K562 (cell line): ENCODE results near the gene NOL8. TPM values are rescaled to one million over a fixed set of nuclear protein-coding genes. Genes with fewer than 3 reads are reported as not detected.

Experiments
- ATAC-seq: fragments of 200-7000 bp; cut with Tn5 transposase; 3 replicates; pipeline ENCODE4 v1.9.1; 2020; ENCODE audit warnings: moderate library complexity
- BruUV-seq: library from RNA; stranded (reverse); fragments of 400-500 nt; replicated peaks from 2 replicates; lab custom pipeline; 2021; lab: Mats Ljungman, UMichigan
- CTCF ChIA-PET: fragments of 300-600 bp; formaldehyde crosslinking; extraction: SDS; loops from one replicate; lab custom pipeline; 2021; ENCODE audit warnings: low intra/inter-chr PET ratio; lab: Yijun Ruan, JAX
- POLR2A ChIA-PET: fragments of 300-600, 350-650 bp; sonication (Branson Sonifier 250); formaldehyde crosslinking; extraction: SDS; loops from one replicate; lab custom pipeline; 2021; ENCODE audit warnings: antibody characterized with exemption, inconsistent platforms; lab: Yijun Ruan, JAX
- DNase-seq, 4 experiments: peaks; one replicate each; pipeline versions ENCODE4 v3.0.0 to v3.0.0-alpha.2; 2011 to 2018; ENCODE audit warnings: low spot score in 3 of 4, mixed read lengths in 3 of 4; ENCODE audit errors: extremely low read depth in 1 of 4
- FAIRE-seq: peaks from 2 replicates; lab custom pipeline; 2011; peaks lifted over from hg19 to GRCh38; lab: Jason Lieb, UNC
- H2AFZ ChIP-seq: 2 replicates; pipeline ENCODE4 v1.6.0; 2011; ENCODE audit warnings: low read depth, low read length, control low read depth, inconsistent platforms
- H3K27ac ChIP-seq: fragments of 200-600 bp; 3 replicates; pipeline ENCODE4 v1.8.0; 2011; ENCODE audit warnings: low read depth, mild to moderate bottlenecking, control low read depth, inconsistent platforms, low read length, moderate library complexity, mixed read lengths; ENCODE audit errors: extremely low read depth
- H3K27me3 ChIP-seq, 2 experiments: fragments of 300-600 bp in 1 of 2; 2 replicates in 1 of 2; 3 replicates in 1 of 2; pipeline versions ENCODE4 v1.6.0 to v1.8.0; 2011; ENCODE audit warnings: inconsistent platforms in 2 of 2, low read length in 2 of 2, mild to moderate bottlenecking in 1 of 2, mixed read lengths in 1 of 2, moderate library complexity in 1 of 2; ENCODE audit not compliant: control insufficient read depth in 2 of 2, insufficient read depth in 2 of 2
- H3K36me3 ChIP-seq: fragments of 300-600 bp; 3 replicates; pipeline ENCODE4 v1.8.0; 2011; ENCODE audit warnings: mild to moderate bottlenecking, low read length, inconsistent platforms; ENCODE audit not compliant: control insufficient read depth, insufficient read depth
- H3K4me1 ChIP-seq, 2 experiments: fragments of 200-600 bp in 1 of 2; replicated peaks in 1 of 2; 2 replicates in 1 of 2; 3 replicates in 1 of 2; pipeline versions ENCODE4 v1.5.1 to v1.8.0; 2011; ENCODE audit warnings: inconsistent platforms in 2 of 2, low read length in 2 of 2, mild to moderate bottlenecking in 1 of 2, mixed read lengths in 1 of 2, moderate library complexity in 1 of 2; ENCODE audit not compliant: control insufficient read depth in 2 of 2, insufficient read depth in 2 of 2
- H3K4me2 ChIP-seq: 2 replicates; pipeline ENCODE4 v1.6.1; 2011; ENCODE audit warnings: low read length, control low read depth, inconsistent platforms, mixed read lengths; ENCODE audit not compliant: insufficient read depth
- H3K4me3 ChIP-seq: fragments of 200-600 bp; sonication (generic), shearing (Covaris generic); 2 replicates; pipeline ENCODE4 v1.5.1; 2016; ENCODE audit warnings: control low read depth, inconsistent platforms
- H3K79me2 ChIP-seq: fragments of 200-600 bp; 3 replicates; pipeline ENCODE4 v1.8.0; 2011; ENCODE audit warnings: low read length, inconsistent platforms; ENCODE audit not compliant: control insufficient read depth, insufficient read depth
- H3K9ac ChIP-seq, 2 experiments: 2 replicates each; pipeline versions ENCODE4 v1.6.0 to v1.6.1; 2011; ENCODE audit warnings: low read depth in 2 of 2, low read length in 2 of 2, control low read depth in 1 of 2, inconsistent platforms in 1 of 2, mild to moderate bottlenecking in 1 of 2, mixed read lengths in 1 of 2; ENCODE audit not compliant: insufficient read depth in 1 of 2
- H3K9me1 ChIP-seq: one replicate; pipeline ENCODE4 v1.6.0; 2011; ENCODE audit warnings: inconsistent platforms, mild to moderate bottlenecking, low read length, moderate library complexity; ENCODE audit not compliant: control insufficient read depth, insufficient read depth
- H3K9me3 ChIP-seq: replicated peaks from 2 replicates; pipeline ENCODE4 v1.5.1; 2011; ENCODE audit warnings: low read depth, low read length, inconsistent platforms; ENCODE audit not compliant: control insufficient read depth, insufficient read depth
- H4K20me1 ChIP-seq: replicated peaks from 2 replicates; pipeline ENCODE4 v1.6.1; 2011; ENCODE audit warnings: low read length, inconsistent platforms, mixed read lengths; ENCODE audit not compliant: control insufficient read depth, insufficient read depth
- ARID3B ChIP-seq: fragments of 250-450 bp; sonication (Bioruptor Pico); IDR thresholded peaks from 2 replicates; pipeline ENCODE4 v1.4.0; 2020; ENCODE audit warnings: borderline replicate concordance
- ATF2 ChIP-seq: sonication (generic); formaldehyde crosslinking; IDR thresholded peaks from 2 replicates; pipeline ENCODE4 v1.8.1; 2022; ENCODE audit warnings: missing genetic modification reagents
- BCOR ChIP-seq: fragments of 450-650 bp; IDR thresholded peaks from 2 replicates; pipeline ENCODE4 v1.6.1; 2016
- CXXC5 ChIP-seq: fragments of 250-450 bp; sonication (Bioruptor Pico); IDR thresholded peaks from 2 replicates; pipeline ENCODE4 v1.8.0; 2022; ENCODE audit warnings: inconsistent platforms, mild to moderate bottlenecking, moderate library complexity
- RBM39 ChIP-seq: fragments of 200-400 bp; formaldehyde crosslinking; optimal IDR thresholded peaks from 2 replicates; pipeline ENCODE3; 2018; ENCODE audit warnings: low read depth, low read length
- TAF7 ChIP-seq: fragments of 450-650 bp; IDR thresholded peaks from 2 replicates; pipeline ENCODE4 v1.6.1; 2016; ENCODE audit warnings: missing genetic modification characterization, missing compliant biosample characterization
- ZSCAN32 ChIP-seq: fragments of 450-650 bp; formaldehyde crosslinking; IDR thresholded peaks from 2 replicates; pipeline ENCODE4 v1.4.0; 2020; ENCODE audit warnings: mild to moderate bottlenecking, moderate library complexity
- WGBS: fragments of 100-300 bp; shearing (Covaris generic); methylation state at CpG from one replicate; pipeline ENCODE4 v1.1.6; 2016; ENCODE audit warnings: low coverage, mixed read lengths; ENCODE audit not compliant: insufficient coverage; ENCODE audit errors: missing lambda C conversion rate; 5-methylcytosine and 5-hydroxymethylcytosine counted together
- in situ Hi-C: fragments of 300-500 bp; cut with MboI; formaldehyde crosslinking; loops from 4 replicates; pipeline ENCODE4 v1.15.0; 2018; ENCODE audit warnings: inconsistent platforms, mixed read lengths
- intact Hi-C: fragments of 100-400 bp; cut with micrococcal nuclease; formaldehyde crosslinking; loops from 2 replicates; pipeline ENCODE4 v1.14.2; 2022
- polyA plus RNA-seq, 8 experiments: library from polyadenylated mRNA; depleted of rRNA in 4 of 8; stranded (reverse) in 5 of 8; unstranded in 3 of 8; fragments of >200 nt; fragmentation: Nextera tagmentation in 2 of 8; fragmentation: Illumina TruSeq in 1 of 8; extraction: Ambion mirVana in 2 of 8; extraction: Trizol in 1 of 8; gene quantifications; 2 replicates each; pipeline versions ENCODE4 v1.2.1 to v1.2.3, GENCODE V29; 2011 to 2014; ENCODE audit warnings: inconsistent platforms in 1 of 8, missing spikeins in 1 of 8
- total RNA-seq, 7 experiments: library from RNA; depleted of rRNA in 6 of 7; stranded (reverse); fragments of >200 nt in 6 of 7; fragmentation: Illumina TruSeq in 2 of 7; extraction: Trizol in 2 of 7; gene quantifications; 2 replicates each; pipeline versions ENCODE4 v1.2.1 to v1.2.3, GENCODE V29; 2011 to 2021; ENCODE audit warnings: low replicate concordance in 1 of 7
- TF ChIP-seq, protein P1 (sequence below): fragments of 150-350 bp; IDR thresholded peaks from 2 replicates; pipeline ENCODE4 v1.6.1; 2014; ENCODE audit warnings: low read depth, mild to moderate bottlenecking, low read length, borderline replicate concordance

Gene NOL8
- total and polyA plus RNA-seq, 9 of the 15 experiments (the other 6 are each of a cell fraction or from before 2014, with no cell fraction given): 51.3 to 91.5 (median 58.7) TPM

DNA sequence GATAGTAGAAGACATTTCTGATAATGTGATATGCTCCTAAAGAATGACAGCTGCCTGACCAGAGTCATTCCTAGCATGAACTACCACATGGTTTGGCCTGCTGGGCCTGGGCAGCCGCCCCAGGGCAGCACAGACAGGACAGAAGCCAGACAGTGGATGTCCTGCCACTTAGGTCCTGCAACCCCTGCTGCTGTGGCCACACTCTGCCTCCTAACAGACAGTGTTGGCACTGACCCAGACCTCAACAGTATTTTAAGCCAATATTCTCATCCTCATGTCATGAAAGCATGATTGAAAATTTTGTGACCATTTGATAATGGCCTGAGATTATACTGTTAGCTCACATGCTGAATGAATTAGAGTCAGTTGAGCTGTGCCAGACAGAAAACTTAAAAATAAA is 16.4 kb upstream of the NOL8 start:
- DNase-seq: no peak
- ChIA-PET CTCF (no interaction called here), POLR2A (no interaction called here)
- Histone ChIP-seq H3K9ac (no peak overlapping the region), H4K20me1 (no peaks in the 10 kb centered on the region; the same call in 1 of the 2 replicates), H3K27me3 (no peaks in the 10 kb centered on the region), H3K9me1 (no peaks in the 10 kb centered on the region), H3K9me3 (no peaks in the 10 kb centered on the region), H3K27ac (no peak overlapping the region), H3K4me1 (no peaks in the 10 kb centered on the region), H3K36me3 (peaks cover 48% of the 10 kb centered on the region), H3K4me3 (no peak overlapping the region), H3K4me2 (no peak overlapping the region), H3K79me2 (no peaks in the 10 kb centered on the region), H2AFZ (no peak overlapping the region)
- BruUV-seq: no TSS peak
- TF ChIP-seq ARID3B (no peak), ATF2 (CRISPR knock-in tag) (no peak), TAF7 (no peak), CXXC5 (no peak), BCOR (no peak), ZSCAN32 (CRISPR knock-in tag) (no peak), RBM39 (no peak)
- TF ChIP-seq, protein P1, sequence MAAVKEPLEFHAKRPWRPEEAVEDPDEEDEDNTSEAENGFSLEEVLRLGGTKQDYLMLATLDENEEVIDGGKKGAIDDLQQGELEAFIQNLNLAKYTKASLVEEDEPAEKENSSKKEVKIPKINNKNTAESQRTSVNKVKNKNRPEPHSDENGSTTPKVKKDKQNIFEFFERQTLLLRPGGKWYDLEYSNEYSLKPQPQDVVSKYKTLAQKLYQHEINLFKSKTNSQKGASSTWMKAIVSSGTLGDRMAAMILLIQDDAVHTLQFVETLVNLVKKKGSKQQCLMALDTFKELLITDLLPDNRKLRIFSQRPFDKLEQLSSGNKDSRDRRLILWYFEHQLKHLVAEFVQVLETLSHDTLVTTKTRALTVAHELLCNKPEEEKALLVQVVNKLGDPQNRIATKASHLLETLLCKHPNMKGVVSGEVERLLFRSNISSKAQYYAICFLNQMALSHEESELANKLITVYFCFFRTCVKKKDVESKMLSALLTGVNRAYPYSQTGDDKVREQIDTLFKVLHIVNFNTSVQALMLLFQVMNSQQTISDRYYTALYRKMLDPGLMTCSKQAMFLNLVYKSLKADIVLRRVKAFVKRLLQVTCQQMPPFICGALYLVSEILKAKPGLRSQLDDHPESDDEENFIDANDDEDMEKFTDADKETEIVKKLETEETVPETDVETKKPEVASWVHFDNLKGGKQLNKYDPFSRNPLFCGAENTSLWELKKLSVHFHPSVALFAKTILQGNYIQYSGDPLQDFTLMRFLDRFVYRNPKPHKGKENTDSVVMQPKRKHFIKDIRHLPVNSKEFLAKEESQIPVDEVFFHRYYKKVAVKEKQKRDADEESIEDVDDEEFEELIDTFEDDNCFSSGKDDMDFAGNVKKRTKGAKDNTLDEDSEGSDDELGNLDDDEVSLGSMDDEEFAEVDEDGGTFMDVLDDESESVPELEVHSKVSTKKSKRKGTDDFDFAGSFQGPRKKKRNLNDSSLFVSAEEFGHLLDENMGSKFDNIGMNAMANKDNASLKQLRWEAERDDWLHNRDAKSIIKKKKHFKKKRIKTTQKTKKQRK: no peak
- ATAC-seq: no peak
- 90% methylated on average over 1 of the region's 1 CpG for WGBS
- in situ Hi-C loops (no loop called here), intact Hi-C loops (loop anchor here (5.0 kb wide), 1 partner anchor 291 kb away; no protein-coding TSS in a partner anchor)
- no peak for FAIRE-seq
